ENCODE results near the gene MGST3.

- TF ChIP-seq ZNF114 (CRISPR knock-in tag; IDR thresholded peaks at IDR 0.05) (no peak), EZH2phosphoT487 (IDR thresholded peaks at IDR 0.05; ENCODE audit: unreplicated experiment) (no peak)
Observed at GRCh38 chr1:165632152-165632469, 1.1 kb downstream of the MGST3 start.
